Activated CD4-positive, alpha-beta memory T cell treated with anti-CD3 and anti-CD28 coated beads for 36 hours (primary cell): ENCODE measurements around the gene MUL1. TPM values are rescaled to one million over a fixed set of nuclear protein-coding genes. Genes with fewer than 3 reads are reported as not detected.

Experiments used
- CTCF ChIA-PET: fragments of 350-600 bp; sonication (Branson Sonifier 250); formaldehyde crosslinking; loops from one replicate; lab custom pipeline; 2021; ENCODE audit warnings: antibody characterized with exemption, inconsistent platforms; lab: Charles Lee
- POLR2A ChIA-PET: fragments of 350-600 bp; sonication (Branson Sonifier 250); formaldehyde crosslinking; loops from one replicate; lab custom pipeline; 2021; ENCODE audit warnings: antibody characterized with exemption; lab: Charles Lee
- DNase-seq: peaks from one replicate; pipeline ENCODE4 v3.0.0-alpha.2; 2020
- H3K27ac Mint-ChIP-seq: one replicate; pipeline ENCODE4 v1.8.0; 2021; ENCODE audit warnings: mixed read lengths
- H3K27me3 Mint-ChIP-seq: one replicate; pipeline ENCODE4 v1.8.0; 2021; ENCODE audit warnings: mixed read lengths
- H3K36me3 Mint-ChIP-seq: one replicate; pipeline ENCODE4 v1.8.0; 2021; ENCODE audit warnings: mixed read lengths
- H3K4me1 Mint-ChIP-seq: one replicate; pipeline ENCODE4 v1.8.0; 2021; ENCODE audit warnings: low read depth, mixed read lengths
- H3K4me3 Mint-ChIP-seq: one replicate; pipeline ENCODE4 v1.8.0; 2021; ENCODE audit warnings: mild to moderate bottlenecking, mixed read lengths
- H3K9me3 Mint-ChIP-seq: one replicate; pipeline ENCODE4 v1.8.0; 2021; ENCODE audit warnings: mixed read lengths
- intact Hi-C: fragments of 100-400 bp; cut with micrococcal nuclease; formaldehyde crosslinking; loops from one replicate; pipeline ENCODE4 v1.15.1; 2023
- total RNA-seq, 2 experiments: library from RNA; stranded (reverse); gene quantifications; one replicate each; pipeline ENCODE4 v1.2.3, GENCODE V29; 2021

MUL1 gene
- total RNA-seq, 2 experiments from 2014 or later = 16.3 to 16.7 TPM

DNA sequence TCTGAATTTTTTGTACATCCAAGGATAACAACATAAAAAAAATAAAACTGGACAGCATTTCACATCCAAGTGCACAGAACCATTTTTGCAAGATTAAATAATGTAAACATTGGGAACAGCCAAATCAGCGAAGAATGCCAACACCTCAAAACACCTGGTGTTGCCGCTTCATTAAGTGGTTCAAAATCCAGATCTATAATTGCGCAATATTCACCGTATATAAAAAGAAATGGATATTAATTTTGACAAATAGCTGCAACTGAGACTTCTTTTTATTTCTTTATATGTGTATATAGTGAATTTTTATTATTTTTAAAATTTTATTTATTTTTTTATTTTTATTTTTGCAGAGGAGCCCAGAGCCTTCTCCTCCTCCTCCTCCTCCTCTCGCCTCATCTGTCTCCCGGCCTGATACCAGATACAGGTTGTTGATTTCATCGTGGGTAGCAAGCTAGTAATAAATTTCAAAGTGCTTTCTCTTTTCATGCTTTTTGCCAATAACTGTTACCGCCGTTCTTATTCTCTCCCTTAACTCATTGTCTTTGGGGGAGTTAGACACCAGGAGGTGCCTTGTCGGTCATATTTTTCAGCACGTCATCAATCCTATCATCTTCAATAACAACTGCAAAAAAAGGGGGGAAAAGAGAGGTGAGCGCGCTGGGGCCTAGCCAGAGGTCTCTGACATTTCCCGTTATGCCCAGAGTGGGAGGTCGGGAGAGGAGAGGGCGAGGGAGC, 24.7 kb downstream of the MUL1 start:
- Mint-ChIP-seq H3K27ac (no peak overlapping the region), H3K27me3 (peaks cover 57% of the 10 kb centered on the region), H3K4me1 (peaks cover 14% of the 10 kb centered on the region), H3K4me3 (no peak overlapping the region), H3K9me3 (no peaks in the 10 kb centered on the region), H3K36me3 (no peaks in the 10 kb centered on the region)
- CTCF ChIA-PET = interaction anchor here (2.6 kb wide), 1 partner anchor 10 kb away, joined by 14 read pairs; no protein-coding TSS in a partner anchor
- POLR2A ChIA-PET = interaction anchor here (1.0 kb wide), 1 partner anchor 24 kb away, joined by 3 read pairs; the partner anchor contains the start of gene MUL1
- DNase-seq = no peak
- intact Hi-C loops = no loop called here

DNA sequence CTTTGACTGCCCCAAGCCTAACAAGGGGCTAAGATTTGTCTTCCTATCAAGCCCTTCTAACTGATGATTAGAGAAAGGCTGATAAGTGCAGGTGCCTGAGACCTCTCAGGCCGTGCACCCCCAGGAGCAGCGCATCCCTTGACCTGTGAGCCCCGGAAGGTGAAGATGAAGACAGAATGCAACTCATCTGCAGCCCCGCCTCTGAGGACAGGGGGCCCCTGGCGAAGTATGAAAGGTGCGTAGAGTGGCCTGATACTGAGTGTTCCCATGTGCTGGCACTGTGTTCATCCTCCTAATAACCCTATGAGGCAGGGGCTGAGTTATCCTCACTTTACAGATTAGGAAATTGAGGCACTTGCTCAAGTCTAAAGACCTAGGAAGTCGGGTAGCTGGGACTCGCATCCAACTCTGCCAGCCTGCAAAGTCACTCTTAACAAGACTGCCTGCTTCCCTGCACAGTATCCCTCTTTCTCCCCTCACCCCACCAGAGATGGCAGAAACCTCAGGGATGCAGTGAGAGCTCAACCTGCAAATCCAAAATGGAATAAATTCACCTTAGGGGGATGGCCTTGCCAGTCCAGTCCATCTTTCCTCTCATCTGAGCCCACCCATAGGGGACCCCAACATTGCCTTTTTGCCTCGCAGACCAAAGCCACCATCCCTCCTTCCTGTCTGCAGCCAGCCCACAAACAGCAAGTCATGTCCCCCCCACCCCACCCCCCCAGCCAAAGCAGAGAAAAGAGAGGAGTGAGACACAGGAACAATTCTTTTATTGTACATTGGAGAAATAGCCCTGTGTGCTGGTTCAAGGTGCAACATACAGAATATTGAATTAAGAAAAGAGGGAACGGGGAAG, 26.1 kb downstream of the MUL1 start:
- CTCF ChIA-PET = interaction anchor here (0.8 to 1.2 kb wide), 3 partner anchors 41 to 268 kb away, joined by 3 to 4 read pairs (median 3); no protein-coding TSS in a partner anchor
- intact Hi-C loops = no loop called here
- POLR2A ChIA-PET = no interaction called here
- Mint-ChIP-seq H3K36me3 (no peaks in the 10 kb centered on the region), H3K4me1 (peaks cover 14% of the 10 kb centered on the region), H3K27me3 (peaks cover 54% of the 10 kb centered on the region), H3K4me3 (no peak overlapping the region), H3K27ac (no peak overlapping the region), H3K9me3 (no peaks in the 10 kb centered on the region)
- DNase-seq = no peak

DNA sequence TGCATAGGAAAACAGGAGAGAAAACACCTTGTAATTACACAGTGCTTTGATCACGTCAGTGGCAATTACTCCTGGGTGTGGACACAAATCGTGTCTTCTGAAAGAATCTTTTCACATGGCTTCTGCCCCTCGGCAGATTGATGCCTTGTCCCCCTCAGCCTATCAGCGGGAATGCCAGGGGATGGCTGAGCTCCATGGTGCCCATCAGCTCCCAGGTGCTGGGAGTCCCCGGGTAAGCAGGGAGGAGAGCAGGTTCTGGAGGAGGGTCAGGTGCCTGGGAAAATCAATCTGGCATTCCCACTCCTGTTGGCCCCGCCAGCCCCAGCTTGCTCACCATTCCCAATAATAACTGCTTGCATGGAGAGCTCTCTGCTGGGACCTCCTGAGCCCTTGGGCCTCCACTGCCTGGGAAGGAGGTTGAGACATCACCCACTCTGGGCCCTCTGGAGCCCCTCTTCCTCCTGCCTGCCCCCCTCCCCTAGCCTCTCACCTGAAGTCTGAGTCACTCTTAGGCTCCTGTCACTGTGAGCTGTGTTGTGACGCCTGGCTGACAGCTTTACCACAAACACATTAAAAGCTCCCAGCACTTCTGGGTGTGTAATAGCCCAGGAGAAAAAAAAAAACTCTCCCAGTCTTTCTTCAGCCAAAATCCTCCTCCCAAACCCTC, 26.9 kb downstream of the MUL1 start:
- peaks cover 58% of the 10 kb centered on the region for H3K27me3 Mint-ChIP-seq
- CTCF ChIA-PET = interaction anchor here (0.8 to 1.2 kb wide), 3 partner anchors 42 to 268 kb away, joined by 3 to 4 read pairs (median 3); no protein-coding TSS in a partner anchor

DNA sequence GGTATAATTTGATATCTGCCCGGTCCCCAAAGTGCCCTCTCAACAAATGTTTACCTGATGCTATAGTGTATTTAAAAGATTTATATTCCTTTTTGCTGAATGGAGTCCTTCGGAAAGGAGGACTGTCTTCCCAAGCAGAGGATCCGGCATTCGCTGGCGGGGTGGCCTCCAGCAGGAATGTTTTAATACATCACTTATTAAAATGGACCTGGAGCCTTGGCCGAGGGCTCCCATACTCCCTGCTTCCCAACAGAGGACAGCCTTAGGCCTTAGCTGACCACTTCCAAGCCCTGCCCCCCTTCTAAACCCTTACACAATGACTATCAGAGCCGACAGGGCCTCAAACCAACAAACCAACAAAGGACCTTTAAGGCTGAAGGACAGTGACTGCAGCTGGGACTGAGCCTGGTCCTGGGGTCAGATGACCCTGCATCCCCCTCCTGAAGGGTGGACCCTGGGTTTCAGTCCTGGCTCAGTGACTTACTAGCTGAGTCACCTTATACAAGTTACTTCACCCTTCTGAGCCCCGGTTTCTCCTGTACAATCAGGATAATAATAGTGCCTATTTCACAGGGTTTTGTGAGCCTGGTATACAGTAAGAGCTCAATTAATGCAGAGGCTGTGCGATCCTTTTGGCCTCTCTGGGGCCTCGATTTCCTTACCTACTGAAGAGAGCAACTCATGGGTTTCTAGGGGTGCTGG, 27.6 kb downstream of the MUL1 start:
- Mint-ChIP-seq H3K27me3 (peaks cover 63% of the 10 kb centered on the region), H3K36me3 (no peaks in the 10 kb centered on the region), H3K4me1 (peaks cover 11% of the 10 kb centered on the region), H3K4me3 (no peak overlapping the region), H3K9me3 (no peaks in the 10 kb centered on the region), H3K27ac (no peak overlapping the region)
- intact Hi-C loops = no loop called here
- ChIA-PET CTCF (interaction anchor here (1.1 to 2.3 kb wide), 2 partner anchors 14 to 42 kb away, joined by 4 to 7 read pairs; no protein-coding TSS in a partner anchor), POLR2A (no interaction called here)
- no peak for DNase-seq

More for the DNA sequence above, 26.9 kb downstream of the MUL1 start:
- no peak for DNase-seq
- intact Hi-C loops = no loop called here
- Mint-ChIP-seq H3K4me1 (peaks cover 14% of the 10 kb centered on the region), H3K4me3 (no peak overlapping the region), H3K27ac (no peak overlapping the region), H3K36me3 (no peaks in the 10 kb centered on the region), H3K9me3 (no peaks in the 10 kb centered on the region)
- POLR2A ChIA-PET = no interaction called here

DNA sequence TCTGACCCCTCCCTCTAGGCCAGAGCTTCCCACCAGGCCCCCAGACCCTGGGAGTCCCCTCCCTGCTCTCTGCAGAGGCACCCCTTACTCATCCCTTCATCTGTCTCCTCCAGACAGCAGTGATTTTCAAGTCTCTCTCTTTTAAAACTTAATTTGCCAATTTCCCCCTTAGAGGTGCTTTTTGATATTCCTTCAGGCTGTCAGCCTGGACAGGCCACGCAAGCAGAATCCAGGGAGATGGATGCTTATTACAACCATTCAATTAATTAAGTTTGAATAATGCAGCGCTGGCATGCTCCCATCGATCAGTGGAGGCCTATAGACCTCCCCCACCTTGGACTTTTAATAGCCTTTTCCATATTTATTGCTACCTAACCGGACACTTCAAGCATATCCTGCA, 28.1 kb downstream of the MUL1 start:
- ChIA-PET POLR2A (no interaction called here), CTCF (interaction anchor here (2.3 kb wide), 1 partner anchor 14 kb away, joined by 7 read pairs; no protein-coding TSS in a partner anchor)
- intact Hi-C loops = no loop called here
- H3K27me3 Mint-ChIP-seq = peaks cover 67% of the 10 kb centered on the region
- no peaks in the 10 kb centered on the region for H3K9me3 Mint-ChIP-seq
- no peak for DNase-seq
- H3K4me3 Mint-ChIP-seq = no peak overlapping the region
- no peak overlapping the region for H3K27ac Mint-ChIP-seq
- peaks cover 11% of the 10 kb centered on the region for H3K4me1 Mint-ChIP-seq
- no peaks in the 10 kb centered on the region for H3K36me3 Mint-ChIP-seq

DNA sequence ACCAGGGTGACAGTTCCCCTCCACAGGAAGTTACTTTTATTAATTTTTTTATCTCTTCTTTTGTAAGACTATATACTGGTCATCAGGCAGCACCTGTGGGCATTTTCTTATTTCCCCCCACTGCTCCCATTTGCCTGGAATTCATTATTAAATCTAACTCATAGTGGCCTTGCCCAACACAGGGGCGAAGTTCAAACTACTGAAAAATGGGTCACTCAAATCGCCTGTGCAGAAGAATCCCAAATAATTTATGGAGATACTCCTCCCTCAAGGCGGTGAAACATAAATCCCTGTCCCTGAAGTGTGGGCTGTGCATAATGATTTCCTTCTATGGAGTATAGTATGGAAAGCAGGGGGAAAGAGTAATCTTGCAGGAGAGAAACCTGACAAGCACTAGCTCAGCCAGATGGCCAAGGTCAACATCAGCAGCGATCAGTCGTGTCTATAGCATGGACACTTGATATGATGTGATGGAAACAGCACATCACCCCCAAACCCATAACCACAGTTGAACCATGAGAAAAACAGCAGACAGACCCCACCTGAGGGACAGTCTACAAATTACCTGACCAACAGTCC, 29.8 kb downstream of the MUL1 start:
- H3K4me3 Mint-ChIP-seq = no peak overlapping the region
- H3K36me3 Mint-ChIP-seq = no peaks in the 10 kb centered on the region
- ChIA-PET POLR2A (no interaction called here), CTCF (interaction anchor here (2.3 kb wide), 1 partner anchor 16 kb away, joined by 7 read pairs; no protein-coding TSS in a partner anchor)
- H3K4me1 Mint-ChIP-seq = no peaks in the 10 kb centered on the region
- intact Hi-C loops = no loop called here
- no peak overlapping the region for H3K27ac Mint-ChIP-seq
- no peaks in the 10 kb centered on the region for H3K9me3 Mint-ChIP-seq
- peaks cover 67% of the 10 kb centered on the region for H3K27me3 Mint-ChIP-seq
- DNase-seq = no peak

DNA sequence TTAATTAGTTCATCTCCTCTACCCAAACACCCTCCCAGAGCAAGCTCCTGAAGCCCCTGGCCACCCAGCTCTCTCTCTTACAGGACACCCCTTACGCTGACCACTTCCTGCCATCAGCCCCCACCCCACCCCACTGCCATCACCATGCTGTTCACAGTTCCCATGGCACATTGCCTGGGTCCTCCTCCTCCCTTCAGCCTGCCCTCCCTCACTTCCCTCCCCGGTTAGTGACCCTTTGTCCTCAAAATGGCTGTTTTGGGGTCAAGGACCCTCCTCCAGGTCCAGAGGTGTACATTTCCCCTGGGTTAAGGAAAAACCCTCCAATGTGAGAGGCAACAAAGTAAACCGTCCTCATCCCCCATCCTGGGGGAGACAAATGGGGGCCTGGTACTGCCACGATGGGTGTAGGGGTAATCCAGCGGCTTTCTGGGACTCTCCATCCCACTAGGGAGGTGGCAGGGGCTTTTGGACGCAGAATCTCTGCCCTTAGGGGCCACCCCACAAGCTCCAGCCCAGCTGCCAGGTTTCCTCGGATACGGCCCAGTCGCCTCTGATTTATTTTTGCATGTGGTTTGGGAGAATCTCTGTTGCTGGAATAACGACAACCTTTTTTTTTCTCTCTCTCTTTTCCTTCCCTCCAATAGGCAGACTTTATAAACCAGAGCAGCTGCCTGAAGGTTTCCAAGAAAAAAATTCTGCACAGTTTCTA, 30.4 kb downstream of the MUL1 start:
- H3K27ac Mint-ChIP-seq = no peak overlapping the region
- POLR2A ChIA-PET = no interaction called here
- H3K4me1 Mint-ChIP-seq = no peaks in the 10 kb centered on the region
- intact Hi-C loops = no loop called here
- H3K4me3 Mint-ChIP-seq = no peak overlapping the region
- H3K9me3 Mint-ChIP-seq = no peaks in the 10 kb centered on the region
- CTCF ChIA-PET = interaction anchor here (2.3 kb wide), 1 partner anchor 17 kb away, joined by 7 read pairs; no protein-coding TSS in a partner anchor
- no peaks in the 10 kb centered on the region for H3K36me3 Mint-ChIP-seq
- peaks cover 64% of the 10 kb centered on the region for H3K27me3 Mint-ChIP-seq
- no peak for DNase-seq

DNA sequence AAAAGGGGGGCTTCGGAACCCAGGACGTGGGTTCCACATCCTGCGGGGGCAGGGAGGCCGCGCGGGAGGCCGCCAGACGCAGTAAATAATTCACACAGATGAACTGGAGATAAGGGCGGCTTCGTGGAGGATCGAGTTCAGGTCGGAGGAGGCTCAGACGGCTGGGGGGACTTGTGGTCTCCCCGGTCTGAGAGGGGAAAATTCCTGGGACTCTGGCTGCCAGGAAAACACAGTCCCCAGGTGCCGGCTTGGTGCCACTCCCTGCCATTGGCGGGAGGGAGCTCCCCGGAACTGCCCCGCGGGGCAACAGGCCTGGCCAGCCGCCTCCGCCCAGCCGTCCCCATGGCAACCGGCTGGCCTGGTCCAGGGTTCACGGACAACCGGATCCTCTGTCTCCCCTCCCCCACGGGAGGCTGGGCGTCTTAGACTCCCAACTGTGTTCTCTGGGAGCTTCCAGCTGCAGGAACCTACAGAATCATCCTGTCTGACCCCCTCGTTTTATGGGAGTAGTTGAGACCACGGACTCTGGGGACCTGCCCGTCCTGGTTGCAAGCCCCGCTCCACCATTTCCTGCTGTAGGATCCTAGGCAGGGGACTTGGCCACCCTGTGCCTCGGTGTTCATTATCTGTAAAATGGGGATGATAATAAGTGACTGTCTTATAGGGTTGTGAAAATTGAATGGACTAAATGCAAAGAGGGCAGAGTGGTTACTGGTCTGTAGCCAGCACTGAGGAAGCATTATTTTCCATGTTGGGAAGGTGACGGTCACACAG, 31.5 kb downstream of the MUL1 start:
- Mint-ChIP-seq H3K27ac (no peak overlapping the region), H3K9me3 (no peaks in the 10 kb centered on the region), H3K36me3 (no peaks in the 10 kb centered on the region), H3K4me3 (no peak overlapping the region), H3K4me1 (no peaks in the 10 kb centered on the region), H3K27me3 (peaks cover 62% of the 10 kb centered on the region)
- POLR2A ChIA-PET = no interaction called here
- CTCF ChIA-PET = no interaction called here
- intact Hi-C loops = no loop called here
- no peak for DNase-seq

DNA sequence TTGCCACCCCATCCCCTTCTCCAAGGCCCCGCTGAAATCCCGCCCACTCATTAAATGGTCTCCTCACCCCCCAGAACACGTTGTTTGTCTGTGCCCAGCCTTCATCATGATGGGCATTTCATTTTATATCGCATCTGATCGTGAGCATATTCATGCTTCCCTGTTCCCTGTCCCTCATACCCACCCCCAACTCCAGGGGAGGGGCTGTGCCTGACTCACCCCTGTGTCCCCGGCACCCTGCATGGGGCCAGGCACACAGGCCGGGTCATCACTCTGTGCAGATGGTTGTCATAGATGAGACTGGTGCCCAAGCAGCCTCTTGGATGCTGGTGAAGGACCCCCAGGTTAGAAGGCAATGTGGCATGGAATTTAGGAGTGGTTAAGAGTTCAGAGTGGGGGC, 33.0 kb downstream of the MUL1 start:
- Mint-ChIP-seq H3K27ac (no peak overlapping the region), H3K4me3 (no peak overlapping the region), H3K27me3 (peaks cover 55% of the 10 kb centered on the region), H3K4me1 (no peaks in the 10 kb centered on the region), H3K36me3 (no peaks in the 10 kb centered on the region), H3K9me3 (no peaks in the 10 kb centered on the region)
- ChIA-PET CTCF (no interaction called here), POLR2A (no interaction called here)
- intact Hi-C loops = no loop called here
- no peak for DNase-seq

DNA sequence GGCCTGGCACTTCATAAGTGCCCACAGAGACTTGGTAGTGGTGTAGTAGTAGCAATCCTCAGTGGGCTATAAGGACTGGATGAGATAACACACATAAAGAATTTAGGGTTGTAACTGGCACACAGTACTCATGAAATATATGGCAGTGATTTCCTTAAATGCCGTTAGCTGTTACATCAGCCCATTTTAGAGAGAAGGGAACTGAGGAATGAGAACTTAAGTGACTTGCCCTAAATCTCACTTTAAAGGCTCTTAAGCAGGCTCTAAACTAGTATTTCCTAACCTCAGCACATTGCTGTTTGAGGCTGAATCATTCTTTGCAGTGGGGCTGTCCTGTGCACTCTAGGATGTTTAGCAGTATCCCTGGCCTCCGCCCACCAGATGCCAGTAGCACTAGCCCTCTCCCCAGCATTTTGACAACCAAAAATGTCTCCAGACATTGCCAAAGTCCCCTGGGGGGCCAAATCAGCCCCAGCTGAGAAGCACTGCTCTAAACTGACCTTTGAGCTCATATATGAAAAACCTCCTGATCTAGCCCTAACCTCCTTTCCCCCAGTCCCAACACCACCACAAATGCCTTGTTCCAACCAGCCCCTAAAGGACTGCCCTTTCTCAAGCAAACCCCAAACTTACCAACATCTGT, 33.5 kb downstream of the MUL1 start:
- POLR2A ChIA-PET = interaction anchor here (0.6 kb wide), 1 partner anchor 293 kb away, joined by 3 read pairs; no protein-coding TSS in a partner anchor

More for the DNA sequence above, 33.5 kb downstream of the MUL1 start:
- H3K9me3 Mint-ChIP-seq = no peaks in the 10 kb centered on the region
- peaks cover 50% of the 10 kb centered on the region for H3K27me3 Mint-ChIP-seq
- H3K4me1 Mint-ChIP-seq = no peaks in the 10 kb centered on the region
- CTCF ChIA-PET = no interaction called here
- no peak overlapping the region for H3K4me3 Mint-ChIP-seq
- no peak overlapping the region for H3K27ac Mint-ChIP-seq
- no peaks in the 10 kb centered on the region for H3K36me3 Mint-ChIP-seq
- intact Hi-C loops = no loop called here
- DNase-seq = no peak
